GM21390 (cell line): ENCODE measurements around the gene PRKN.
"Not testable (repeated sequence)": the region's sequence is repeated elsewhere in the genome, so short reads cannot be mapped to it uniquely, and the experiment has no call there.

Source experiments
- ATAC-seq: cut with Tn5 transposase; IDR thresholded peaks from one replicate; pipeline ENCODE4 v1.9.1; 2021; ENCODE audit not compliant: unreplicated experiment

The PRKN gene

GRCh38 chr6:161884782-161885181 is 842.8 kb downstream of the PRKN start:
- no peak for ATAC-seq

GRCh38 chr6:161882196-161882765 is 845.3 kb downstream of the PRKN start:
- no peak for ATAC-seq

- no peak for ATAC-seq
These were observed 847.5 kb downstream of the PRKN start for GRCh38 chr6:161880056-161880455.

GRCh38 chr6:161876231-161876630 is 851.3 kb downstream of the PRKN start:
- ATAC-seq, result no peak

DNA sequence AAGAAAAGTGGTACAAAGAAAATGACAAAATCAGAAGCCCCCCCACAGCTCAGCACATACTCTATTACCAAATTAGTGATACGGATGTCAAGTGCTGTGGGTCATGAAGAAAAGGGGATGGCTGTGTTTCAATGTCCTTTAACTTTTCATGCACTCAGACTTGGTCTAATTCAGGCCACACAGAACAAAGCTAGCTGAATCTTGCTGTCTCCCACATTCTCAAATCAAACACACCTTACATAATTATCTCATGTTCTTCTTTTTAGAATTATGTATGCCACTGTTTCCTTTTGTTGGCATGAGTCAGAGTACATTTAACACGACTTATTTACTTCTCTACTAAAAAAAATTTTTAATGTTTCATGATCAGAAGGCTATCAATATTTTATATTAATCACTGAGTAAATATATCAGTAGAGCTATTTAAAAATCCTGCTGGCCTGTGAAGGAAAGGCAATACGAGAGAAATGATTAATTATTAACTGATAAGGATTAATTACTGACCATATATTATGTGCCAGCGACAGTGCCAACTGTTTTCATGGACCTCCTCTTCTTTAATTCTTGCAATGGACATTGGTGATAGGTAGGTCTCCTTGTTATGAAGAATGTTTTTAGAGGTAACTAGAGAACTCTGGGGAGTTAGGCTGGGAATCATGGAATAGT is 857.2 kb downstream of the PRKN start:
- no peak for ATAC-seq

- ATAC-seq, result no peak
These were observed 858.1 kb downstream of the PRKN start for GRCh38 chr6:161869491-161869890.

DNA sequence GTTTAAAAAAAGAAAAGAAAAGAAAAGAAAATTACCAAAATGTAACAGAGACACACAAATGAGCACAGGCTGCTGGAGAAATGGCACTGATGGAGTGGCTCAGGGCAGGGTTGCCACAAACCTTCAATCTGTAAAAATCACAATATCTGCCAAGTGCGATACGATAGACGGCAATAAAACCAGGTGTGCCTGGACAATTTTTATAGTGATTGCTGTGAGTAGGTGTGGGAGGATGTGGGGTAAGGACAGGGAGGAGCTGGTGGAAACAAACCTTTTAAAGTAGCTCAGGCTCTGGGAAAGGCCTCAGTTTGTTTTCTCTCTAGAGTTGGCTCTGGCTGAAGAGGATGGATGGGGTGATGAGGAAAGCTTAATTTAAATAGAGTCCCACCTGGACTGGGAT is 861.0 kb downstream of the PRKN start:
- ATAC-seq, result no peak

GRCh38 chr6:161861061-161861460 is 866.5 kb downstream of the PRKN start:
- not testable (repeated sequence) for ATAC-seq

DNA sequence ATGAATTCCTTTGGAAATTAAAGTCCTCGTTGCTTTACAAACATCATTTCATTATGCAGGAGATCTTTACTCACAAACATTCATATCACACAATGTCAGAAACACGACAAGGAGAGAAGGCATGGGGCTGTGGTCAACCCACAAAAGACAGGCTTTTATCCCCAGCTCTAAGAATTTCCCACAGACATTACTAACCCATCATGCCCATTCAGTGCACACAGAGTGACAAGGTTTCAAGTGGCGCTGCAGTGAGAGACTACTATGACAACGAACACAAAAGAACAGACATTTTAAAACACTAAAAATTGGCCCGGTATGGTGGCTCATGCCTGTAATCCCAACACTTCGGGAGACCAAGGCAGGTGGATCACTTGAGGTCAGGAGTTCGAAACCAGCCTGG is 873.9 kb downstream of the PRKN start:
- ATAC-seq, result no peak

GRCh38 chr6:161851486-161851885 is 876.1 kb downstream of the PRKN start:
- ATAC-seq, result not testable (repeated sequence)

GRCh38 chr6:161850562-161850961 is 877.0 kb downstream of the PRKN start:
- no peak for ATAC-seq

- no peak for ATAC-seq
These were observed 879.9 kb downstream of the PRKN start for GRCh38 chr6:161847628-161848027.

GRCh38 chr6:161844804-161845203 is 882.8 kb downstream of the PRKN start:
- ATAC-seq, result no peak

DNA sequence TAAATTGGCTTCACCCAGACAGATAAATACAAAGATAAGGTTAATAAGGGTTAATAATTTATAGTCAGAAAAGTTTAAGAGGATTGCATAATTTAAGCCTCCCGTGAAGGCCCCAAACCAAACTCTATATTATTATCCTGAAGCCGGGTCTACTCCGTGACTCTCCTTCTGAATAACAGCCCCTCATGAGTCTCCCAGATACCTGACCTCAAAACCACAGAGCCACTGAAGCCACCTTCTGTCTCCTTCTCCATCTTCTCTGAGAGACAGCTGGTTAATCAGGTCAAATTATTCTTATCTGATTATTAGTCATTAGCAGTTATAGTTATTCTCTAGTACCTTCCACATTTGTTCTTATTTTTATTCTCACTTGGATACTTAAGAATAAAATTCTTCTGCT is 884.5 kb downstream of the PRKN start:
- no peak for ATAC-seq

DNA sequence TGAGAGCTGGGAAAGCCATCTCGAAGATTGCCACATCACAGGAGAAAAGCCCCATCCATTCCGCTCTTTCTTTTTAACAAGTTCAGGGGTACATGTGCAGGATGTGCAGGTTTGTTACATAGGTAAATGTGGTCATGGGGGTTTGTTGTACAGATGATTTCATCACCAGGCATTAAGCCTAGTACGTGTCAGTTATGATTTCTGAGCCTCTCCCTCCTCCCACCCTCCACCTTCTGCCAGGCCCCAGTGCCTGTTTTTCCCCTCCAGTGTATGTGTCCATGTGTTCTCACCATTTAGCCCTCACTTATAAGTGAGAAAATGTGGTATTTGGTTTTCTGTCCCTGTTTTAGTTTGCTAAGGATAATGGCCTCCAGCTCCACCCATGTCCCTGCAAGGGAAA is 887.2 kb downstream of the PRKN start:
- no peak for ATAC-seq

GRCh38 chr6:161838306-161839035 is 889.1 kb downstream of the PRKN start:
- ATAC-seq, result no peak

DNA sequence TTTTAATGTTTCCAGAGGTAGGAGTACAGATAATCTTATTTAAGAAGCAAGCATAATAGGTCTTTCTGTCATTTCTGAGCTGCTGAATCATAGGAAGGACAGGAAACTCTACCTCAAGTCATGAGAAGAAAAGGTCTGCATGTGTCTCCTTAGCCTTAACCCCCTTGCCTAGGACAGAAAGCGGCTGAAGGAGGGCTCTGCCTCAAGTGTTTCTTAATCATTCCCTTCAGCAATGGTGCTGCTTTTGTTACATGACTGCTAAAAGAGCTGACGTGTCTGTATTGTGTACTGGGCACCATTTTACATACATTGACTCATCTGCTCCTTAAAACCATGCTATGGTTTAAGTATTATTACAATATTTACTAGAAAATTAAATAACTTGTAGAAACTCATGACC is 889.7 kb downstream of the PRKN start:
- ATAC-seq, result no peak

- ATAC-seq, result no peak
These were observed 890.2 kb downstream of the PRKN start for GRCh38 chr6:161837449-161837735.

GRCh38 chr6:161836643-161837448 is 890.7 kb downstream of the PRKN start:
- ATAC-seq, result no peak

DNA sequence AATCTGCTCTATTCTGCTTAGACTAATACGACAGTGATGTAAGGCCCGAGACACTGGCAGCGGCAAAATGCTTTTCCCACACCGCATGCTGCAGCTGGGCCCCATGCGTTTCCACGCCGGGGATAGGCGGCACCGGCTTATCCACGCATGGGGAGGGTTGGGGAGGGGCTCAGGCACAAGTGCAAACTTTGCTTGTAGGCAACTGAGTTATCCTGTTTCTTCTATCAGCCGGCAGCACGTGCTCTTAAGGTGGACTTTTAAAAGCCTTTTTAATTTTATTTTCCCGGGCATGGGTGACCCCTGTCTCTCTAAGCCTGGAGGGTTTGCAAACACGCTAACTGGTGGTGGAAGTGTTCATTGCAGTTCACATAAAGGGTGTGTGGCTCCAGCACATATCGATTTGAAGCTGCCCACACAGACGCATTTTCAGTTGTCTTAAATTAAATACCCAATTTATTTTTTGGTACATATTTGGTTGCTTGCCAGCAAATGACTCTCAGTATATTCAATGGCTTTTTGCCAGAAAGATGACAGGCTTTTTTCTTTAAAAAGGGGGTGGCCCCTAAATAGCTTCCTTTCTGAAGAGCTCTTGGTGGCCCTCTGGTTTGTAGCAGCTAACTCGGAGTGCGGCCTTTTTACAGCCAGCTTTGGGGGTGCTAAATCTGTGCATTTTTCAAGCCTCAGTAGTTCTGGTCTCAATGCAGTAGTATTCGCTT is 891.9 kb downstream of the PRKN start:
- ATAC-seq, result no peak

DNA sequence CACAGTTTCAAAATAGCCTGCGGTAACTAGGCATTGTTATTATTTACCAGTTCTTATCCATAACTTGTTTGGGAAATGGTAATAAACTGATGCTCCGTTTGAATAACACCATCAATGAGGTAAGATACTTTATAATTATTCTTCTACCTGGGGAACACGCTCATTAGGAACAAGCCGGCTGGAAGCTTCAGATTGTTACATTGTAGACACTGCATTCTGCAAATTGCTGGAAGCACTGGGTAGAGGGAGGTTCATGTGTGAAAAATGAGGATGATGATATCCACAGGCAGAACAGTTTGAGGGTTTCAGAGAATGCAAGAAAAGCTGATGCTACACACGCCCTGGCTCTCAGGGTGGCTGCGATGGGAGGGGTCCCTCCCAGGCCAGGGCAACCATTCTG is 893.1 kb downstream of the PRKN start:
- ATAC-seq, result no peak
